ENCODE results near the gene TBCCD1.

Gene TBCCD1

DNA sequence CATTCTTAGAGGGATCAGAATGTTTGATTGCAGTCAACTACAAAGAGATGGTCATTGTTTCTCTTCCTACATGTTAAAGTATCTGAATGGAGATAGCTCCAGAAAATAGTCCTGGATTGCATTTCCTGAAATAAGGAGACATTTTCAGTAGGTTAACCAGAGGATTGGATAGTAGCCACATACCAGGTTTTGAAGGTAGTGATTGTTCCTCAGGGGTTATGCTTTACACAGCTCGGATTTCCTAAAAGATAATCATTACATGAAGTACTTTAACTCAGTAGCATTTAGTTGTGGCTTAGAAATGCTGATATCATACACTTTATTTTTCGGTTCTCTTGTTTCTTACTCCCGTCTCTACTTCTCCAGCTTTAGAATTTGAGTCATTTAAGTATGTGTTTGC, 13.6 kb upstream of the TBCCD1 start:
- no peak for DNase-seq (ENCODE audit: extremely low spot score)
- ChIA-PET CTCF (no interaction called here), POLR2A (no interaction called here)
- no peak for TF ChIP-seq ELF4 (IDR thresholded peaks at IDR 0.05)
- TF ChIP-seq BHLHE40 (IDR thresholded peaks at IDR 0.05; ENCODE audit: borderline replicate concordance): no peak
- TF ChIP-seq CTBP1 (IDR thresholded peaks at IDR 0.05; ENCODE audit: borderline replicate concordance): no peak
- no peak for TF ChIP-seq NFRKB (IDR thresholded peaks at IDR 0.05)
- TF ChIP-seq HDGF (IDR thresholded peaks at IDR 0.05; ENCODE audit: borderline replicate concordance): no peak
- no peak for TF ChIP-seq ZNF384 (IDR thresholded peaks at IDR 0.05)
- TF ChIP-seq SUZ12 (IDR thresholded peaks at IDR 0.05): no peak
- no peak for TF ChIP-seq FOXK2 (IDR thresholded peaks at IDR 0.05)
- no peak for TF ChIP-seq FOXM1 (IDR thresholded peaks at IDR 0.05; ENCODE audit: borderline replicate concordance)
- TF ChIP-seq LEF1 (IDR thresholded peaks at IDR 0.05; ENCODE audit: borderline replicate concordance): no peak

DNA sequence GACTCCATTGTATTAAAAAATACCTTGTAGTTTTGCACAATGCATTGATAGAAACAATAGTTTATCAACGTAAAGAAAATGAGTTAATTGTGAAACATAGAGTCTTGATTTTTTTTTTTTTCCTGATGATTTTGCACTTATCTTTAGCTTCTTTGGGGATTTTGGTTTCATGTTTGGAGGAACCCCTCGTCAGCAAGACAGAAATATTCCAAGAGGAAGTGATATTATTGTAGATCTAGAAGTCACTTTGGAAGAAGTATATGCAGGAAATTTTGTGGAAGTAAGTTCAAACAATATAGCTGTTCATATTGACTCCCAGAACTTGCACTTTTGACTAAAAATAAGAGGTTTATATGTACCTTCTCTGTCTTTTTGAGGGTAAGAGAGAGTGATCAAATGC, 10.4 kb upstream of the TBCCD1 start:
- DNase-seq (ENCODE audit: extremely low spot score): no peak
- ChIA-PET POLR2A (no interaction called here), CTCF (no interaction called here)
- no peak for TF ChIP-seq ARNT (IDR thresholded peaks at IDR 0.05)
- TF ChIP-seq BHLHE40 (IDR thresholded peaks at IDR 0.05; ENCODE audit: borderline replicate concordance): no peak
- no peak for TF ChIP-seq FOXA1 (IDR thresholded peaks at IDR 0.05)
- TF ChIP-seq SP1 (IDR thresholded peaks at IDR 0.05): no peak
- TF ChIP-seq FOXM1 (IDR thresholded peaks at IDR 0.05; ENCODE audit: borderline replicate concordance): no peak
- TF ChIP-seq NFRKB (IDR thresholded peaks at IDR 0.05): no peak
- no peak for TF ChIP-seq TARDBP (IDR thresholded peaks at IDR 0.05)
- TF ChIP-seq HDGF (IDR thresholded peaks at IDR 0.05; ENCODE audit: borderline replicate concordance): no peak
- no peak for TF ChIP-seq L3MBTL2 (conservative IDR thresholded peaks at IDR 0.05)
- TF ChIP-seq LEF1 (IDR thresholded peaks at IDR 0.05; ENCODE audit: borderline replicate concordance): no peak
- TF ChIP-seq, protein P1, sequence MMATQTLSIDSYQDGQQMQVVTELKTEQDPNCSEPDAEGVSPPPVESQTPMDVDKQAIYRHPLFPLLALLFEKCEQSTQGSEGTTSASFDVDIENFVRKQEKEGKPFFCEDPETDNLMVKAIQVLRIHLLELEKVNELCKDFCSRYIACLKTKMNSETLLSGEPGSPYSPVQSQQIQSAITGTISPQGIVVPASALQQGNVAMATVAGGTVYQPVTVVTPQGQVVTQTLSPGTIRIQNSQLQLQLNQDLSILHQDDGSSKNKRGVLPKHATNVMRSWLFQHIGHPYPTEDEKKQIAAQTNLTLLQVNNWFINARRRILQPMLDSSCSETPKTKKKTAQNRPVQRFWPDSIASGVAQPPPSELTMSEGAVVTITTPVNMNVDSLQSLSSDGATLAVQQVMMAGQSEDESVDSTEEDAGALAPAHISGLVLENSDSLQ (IDR thresholded peaks at IDR 0.05): no peak
- TF ChIP-seq CTBP1 (IDR thresholded peaks at IDR 0.05; ENCODE audit: borderline replicate concordance): no peak
- TF ChIP-seq SUZ12 (IDR thresholded peaks at IDR 0.05): no peak
- no peak for TF ChIP-seq ZNF384 (IDR thresholded peaks at IDR 0.05)
- TF ChIP-seq FOXK2 (IDR thresholded peaks at IDR 0.05): no peak
- no peak for TF ChIP-seq ELF4 (IDR thresholded peaks at IDR 0.05)

DNA sequence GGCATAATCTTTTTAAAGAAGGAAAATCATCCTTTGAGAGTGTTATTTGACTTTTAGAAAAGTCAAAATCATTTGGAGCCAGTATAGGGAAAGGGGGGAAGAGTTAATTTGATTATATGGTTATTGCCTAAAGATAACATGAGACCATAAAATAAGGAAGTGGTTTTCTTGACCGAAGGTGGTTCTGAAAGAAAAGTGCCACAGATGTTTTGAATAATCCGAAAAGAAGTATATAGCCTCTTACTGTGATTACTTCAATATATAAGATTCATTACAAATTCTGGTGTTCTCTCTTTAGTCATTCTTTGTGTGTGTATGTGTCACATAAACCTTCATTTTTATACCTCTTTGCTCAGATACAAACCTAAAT, 4.5 kb upstream of the TBCCD1 start:
- no peak for DNase-seq (ENCODE audit: extremely low spot score)
- ChIA-PET POLR2A (no interaction called here), CTCF (interaction anchor here (0.7 kb wide), 1 partner anchor 84 kb away, joined by 3 read pairs; no protein-coding TSS in a partner anchor)
- TF ChIP-seq LEF1 (IDR thresholded peaks at IDR 0.05; ENCODE audit: borderline replicate concordance) (no peak), FOXM1 (IDR thresholded peaks at IDR 0.05; ENCODE audit: borderline replicate concordance) (no peak), ARNT (IDR thresholded peaks at IDR 0.05) (no peak), TARDBP (IDR thresholded peaks at IDR 0.05) (no peak), SUZ12 (IDR thresholded peaks at IDR 0.05) (no peak), CTBP1 (IDR thresholded peaks at IDR 0.05; ENCODE audit: borderline replicate concordance) (no peak), BHLHE40 (IDR thresholded peaks at IDR 0.05; ENCODE audit: borderline replicate concordance) (no peak), FOXA1 (IDR thresholded peaks at IDR 0.05) (no peak), FOXK2 (IDR thresholded peaks at IDR 0.05) (no peak), ELF4 (IDR thresholded peaks at IDR 0.05) (no peak), NFRKB (IDR thresholded peaks at IDR 0.05) (no peak), HDGF (IDR thresholded peaks at IDR 0.05; ENCODE audit: borderline replicate concordance) (no peak), ZNF384 (IDR thresholded peaks at IDR 0.05) (no peak), L3MBTL2 (conservative IDR thresholded peaks at IDR 0.05) (no peak)
- TF ChIP-seq, protein P1 (IDR thresholded peaks at IDR 0.05): no peak

DNA sequence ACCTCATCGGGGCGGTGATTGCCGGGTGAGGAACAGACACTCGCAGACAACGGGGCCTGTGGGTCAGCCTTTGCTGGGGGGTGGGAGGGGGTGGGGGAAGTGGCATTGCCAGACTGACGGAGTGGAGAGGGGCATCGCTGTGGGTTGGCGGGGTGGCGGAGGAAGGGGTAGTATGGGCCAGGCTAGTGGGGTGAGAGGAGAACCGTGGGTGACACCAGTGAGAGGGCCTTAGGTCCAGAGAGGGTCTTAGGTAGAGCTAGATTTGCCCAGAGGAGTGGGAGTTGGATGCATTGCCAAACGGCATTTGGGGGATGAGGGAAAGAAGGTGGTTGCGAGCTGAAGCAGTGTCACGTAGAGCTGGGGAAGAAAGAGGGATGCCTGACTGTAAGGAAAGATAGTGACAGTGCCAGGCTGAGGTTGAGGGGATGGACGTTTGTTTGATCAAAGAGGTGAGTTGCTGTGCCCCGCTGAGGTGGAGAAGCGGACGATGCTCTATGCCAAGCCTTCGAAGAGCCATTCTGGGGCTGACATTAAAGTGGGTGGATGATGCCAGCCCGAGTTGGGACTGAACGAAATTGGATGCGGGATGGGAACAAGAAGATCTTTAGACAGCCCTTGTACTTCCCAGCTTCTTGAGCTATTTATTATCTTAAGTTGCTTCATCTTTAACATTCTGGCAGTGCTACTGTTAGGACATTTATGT, 4.0 kb upstream of the TBCCD1 start:
- ChIA-PET POLR2A (interaction anchor here (0.7 to 1.0 kb wide), 3 partner anchors 18 to 627 kb away, joined by 3 to 5 read pairs (median 3); partner anchors contain the start of gene EIF4A2), CTCF (interaction anchor here (0.7 kb wide), 1 partner anchor 84 kb away, joined by 3 read pairs; no protein-coding TSS in a partner anchor)
- no peak for DNase-seq (ENCODE audit: extremely low spot score)
- TF ChIP-seq SP1 (IDR thresholded peaks at IDR 0.05) (no peak), ARNT (IDR thresholded peaks at IDR 0.05) (no peak), TARDBP (IDR thresholded peaks at IDR 0.05) (no peak), FOXK2 (IDR thresholded peaks at IDR 0.05) (no peak), L3MBTL2 (conservative IDR thresholded peaks at IDR 0.05) (no peak), LEF1 (IDR thresholded peaks at IDR 0.05; ENCODE audit: borderline replicate concordance) (no peak), NFRKB (IDR thresholded peaks at IDR 0.05) (no peak), BHLHE40 (IDR thresholded peaks at IDR 0.05; ENCODE audit: borderline replicate concordance) (no peak), ZNF384 (IDR thresholded peaks at IDR 0.05) (no peak), HDGF (IDR thresholded peaks at IDR 0.05; ENCODE audit: borderline replicate concordance) (no peak), ELF4 (IDR thresholded peaks at IDR 0.05) (no peak), FOXM1 (IDR thresholded peaks at IDR 0.05; ENCODE audit: borderline replicate concordance) (no peak), FOXA1 (IDR thresholded peaks at IDR 0.05) (no peak), CTBP1 (IDR thresholded peaks at IDR 0.05; ENCODE audit: borderline replicate concordance) (no peak), SUZ12 (IDR thresholded peaks at IDR 0.05) (no peak)
- TF ChIP-seq, protein P1 (IDR thresholded peaks at IDR 0.05): no peak

DNA sequence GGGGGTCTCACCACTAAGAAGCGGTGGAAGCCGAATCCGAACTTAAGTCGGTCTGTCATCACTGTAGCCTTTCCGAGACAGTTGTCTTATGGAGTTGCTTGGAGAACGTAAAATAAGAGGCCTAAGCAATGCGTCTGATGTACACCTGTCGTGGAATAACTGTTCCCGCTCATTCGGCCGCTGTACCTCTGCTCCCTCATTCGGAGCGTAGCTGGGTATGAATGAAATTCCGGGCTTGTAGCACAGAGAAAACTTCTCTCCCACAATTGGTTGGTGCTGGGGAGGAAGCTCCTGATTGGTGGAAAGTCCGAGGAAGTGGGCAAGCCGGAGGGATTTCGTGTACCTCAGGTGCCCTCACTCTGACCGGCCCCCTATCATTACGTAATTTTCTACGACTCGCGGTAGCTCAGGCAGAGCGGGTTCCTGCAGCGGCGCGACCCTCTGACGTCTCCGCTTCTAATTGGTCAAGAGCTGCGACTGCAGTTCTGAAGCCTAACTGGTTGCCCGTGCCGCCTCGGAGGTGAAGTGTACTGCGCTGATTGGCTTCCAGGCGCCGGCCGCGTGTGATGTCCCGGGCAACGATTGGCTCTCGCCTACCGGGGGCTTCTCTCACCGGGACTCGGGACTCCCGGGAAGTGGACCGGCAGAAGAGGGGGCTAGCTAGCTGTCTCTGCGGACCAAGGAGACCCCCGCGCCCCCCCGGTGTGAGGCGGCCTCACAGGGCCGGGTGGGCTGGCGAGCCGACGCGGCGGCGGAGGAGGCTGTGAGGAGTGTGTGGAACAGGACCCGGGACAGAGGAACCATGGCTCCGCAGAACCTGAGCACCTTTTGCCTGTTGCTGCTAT, 3.2 kb upstream of the TBCCD1 start, which contains the start of gene DNAJB11:
Gene DNAJB11, plus strand, starts transcription at position 625 of the 845 bp plus-strand sequence. Its CDS starts 178 bp downstream, at position 803.
- no peak for TF ChIP-seq FOXK2 (IDR thresholded peaks at IDR 0.05)
- TF ChIP-seq L3MBTL2 (conservative IDR thresholded peaks at IDR 0.05): no peak; the same call in 1 of the 2 replicates
- TF ChIP-seq CTBP1 (IDR thresholded peaks at IDR 0.05; ENCODE audit: borderline replicate concordance): no peak
- TF ChIP-seq SP1 (IDR thresholded peaks at IDR 0.05): no peak
- no peak for TF ChIP-seq BHLHE40 (IDR thresholded peaks at IDR 0.05; ENCODE audit: borderline replicate concordance)
- TF ChIP-seq ARNT (IDR thresholded peaks at IDR 0.05): no peak
- TF ChIP-seq FOXA1 (IDR thresholded peaks at IDR 0.05): no peak
- TF ChIP-seq ZNF384 (IDR thresholded peaks at IDR 0.05): no peak
- TF ChIP-seq, protein P1 (IDR thresholded peaks at IDR 0.05): no peak
- TF ChIP-seq LEF1 (IDR thresholded peaks at IDR 0.05; ENCODE audit: borderline replicate concordance): no peak
- TF ChIP-seq NFRKB (IDR thresholded peaks at IDR 0.05): no peak
- TF ChIP-seq TARDBP (IDR thresholded peaks at IDR 0.05): no peak
- no peak for TF ChIP-seq FOXM1 (IDR thresholded peaks at IDR 0.05; ENCODE audit: borderline replicate concordance)
- TF ChIP-seq HDGF (IDR thresholded peaks at IDR 0.05; ENCODE audit: borderline replicate concordance): no peak
- no peak for TF ChIP-seq ELF4 (IDR thresholded peaks at IDR 0.05)
- no peak for TF ChIP-seq SUZ12 (IDR thresholded peaks at IDR 0.05)
- DNase-seq (ENCODE audit: extremely low spot score): peak; percentile 82
- ChIA-PET CTCF (no interaction called here), POLR2A (interaction anchor here (0.7 to 1.0 kb wide), 5 partner anchors 8 to 626 kb away, joined by 3 to 5 read pairs (median 3); partner anchors contain the start of gene EIF4A2)

Measured in HEK293T (cell line).